ENCODE results near the gene EHD2. TPM values are rescaled to one million over a fixed set of nuclear protein-coding genes. Genes with fewer than 3 reads are reported as not detected.

Gene EHD2
- total and polyA plus RNA-seq, 2 donors (not counting 1 experiment from before 2014, with no cell fraction given): 97.0 to 192 TPM

DNA sequence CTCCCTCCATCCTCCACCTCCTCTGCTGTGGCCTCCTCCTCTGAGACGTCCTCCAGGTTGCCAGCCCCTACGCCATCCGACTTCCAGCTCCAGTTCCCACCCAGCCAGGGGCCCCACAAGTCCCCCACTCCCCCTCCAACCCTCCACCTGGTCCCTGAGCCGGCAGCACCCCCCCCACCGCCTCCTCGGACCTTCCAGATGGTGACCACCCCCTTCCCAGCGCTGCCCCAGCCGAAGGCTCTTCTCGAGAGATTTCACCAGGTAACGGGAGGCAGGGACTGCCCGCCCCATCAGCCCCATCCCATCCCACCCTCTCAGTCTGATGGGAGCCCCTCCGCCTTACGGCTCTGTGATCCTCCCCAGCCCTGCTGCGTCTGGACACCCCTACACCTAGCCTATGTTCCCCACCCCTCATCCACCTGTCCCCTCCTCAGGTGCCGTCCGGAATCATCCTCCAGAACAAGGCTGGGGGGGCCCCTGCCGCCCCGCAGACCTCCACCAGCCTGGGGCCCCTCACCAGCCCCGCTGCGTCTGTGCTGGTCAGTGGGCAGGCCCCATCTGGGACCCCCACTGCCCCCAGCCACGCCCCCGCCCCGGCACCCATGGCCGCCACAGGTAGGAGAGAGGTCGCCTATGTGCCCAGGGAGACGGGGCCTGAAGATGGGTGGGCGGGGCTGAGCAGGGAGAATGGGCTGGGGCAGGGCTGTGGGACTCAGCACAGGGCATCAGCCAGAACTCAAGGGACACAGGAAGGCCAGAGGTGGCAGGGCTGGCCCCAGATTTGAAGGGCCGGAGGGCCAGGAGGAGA is 18.6 kb upstream of the EHD2 start:
- no peak for TF ChIP-seq EZH2 (IDR thresholded peaks at IDR 0.05; ENCODE audit: low read length, missing control alignments)
- H3K9me3 ChIP-seq (ENCODE audit: control insufficient read depth, insufficient read depth, low read depth, low read length): no peaks in the 10 kb centered on the region
- no peak overlapping the region for H2AFZ ChIP-seq (ENCODE audit: low read length)
- H3K27me3 ChIP-seq (ENCODE audit: control insufficient read depth, insufficient read depth, low read length): no peaks in the 10 kb centered on the region
- H3K9ac ChIP-seq (ENCODE audit: insufficient read depth, low read length): no peak overlapping the region
- no peaks in the 10 kb centered on the region for H4K20me1 ChIP-seq (ENCODE audit: control insufficient read depth, extremely low read depth, insufficient read depth, low read length)
- no peak overlapping the region for H3K4me3 ChIP-seq (replicated peaks in 1 of 4; ENCODE audit: control extremely low read depth in 1 of 4, insufficient read depth in 1 of 4, low read depth in 3 of 4, low read length in 4 of 4)
- H3K36me3 ChIP-seq (ENCODE audit: control insufficient read depth, insufficient read depth, low read length): peaks cover 14% of the 10 kb centered on the region
- H3K79me2 ChIP-seq (ENCODE audit: control insufficient read depth, insufficient read depth, low read length): no peaks in the 10 kb centered on the region
- no peaks in the 10 kb centered on the region for H3K4me1 ChIP-seq (ENCODE audit: control insufficient read depth, extremely low read depth, insufficient read depth, low read length)
- no peak for DNase-seq (ENCODE audit: low read depth in 2 of 2)
- no peak overlapping the region for H3K27ac ChIP-seq (ENCODE audit: insufficient read depth, low read length)
- no peak overlapping the region for H3K4me2 ChIP-seq (ENCODE audit: extremely low read depth, insufficient read depth, low read length)

DNA sequence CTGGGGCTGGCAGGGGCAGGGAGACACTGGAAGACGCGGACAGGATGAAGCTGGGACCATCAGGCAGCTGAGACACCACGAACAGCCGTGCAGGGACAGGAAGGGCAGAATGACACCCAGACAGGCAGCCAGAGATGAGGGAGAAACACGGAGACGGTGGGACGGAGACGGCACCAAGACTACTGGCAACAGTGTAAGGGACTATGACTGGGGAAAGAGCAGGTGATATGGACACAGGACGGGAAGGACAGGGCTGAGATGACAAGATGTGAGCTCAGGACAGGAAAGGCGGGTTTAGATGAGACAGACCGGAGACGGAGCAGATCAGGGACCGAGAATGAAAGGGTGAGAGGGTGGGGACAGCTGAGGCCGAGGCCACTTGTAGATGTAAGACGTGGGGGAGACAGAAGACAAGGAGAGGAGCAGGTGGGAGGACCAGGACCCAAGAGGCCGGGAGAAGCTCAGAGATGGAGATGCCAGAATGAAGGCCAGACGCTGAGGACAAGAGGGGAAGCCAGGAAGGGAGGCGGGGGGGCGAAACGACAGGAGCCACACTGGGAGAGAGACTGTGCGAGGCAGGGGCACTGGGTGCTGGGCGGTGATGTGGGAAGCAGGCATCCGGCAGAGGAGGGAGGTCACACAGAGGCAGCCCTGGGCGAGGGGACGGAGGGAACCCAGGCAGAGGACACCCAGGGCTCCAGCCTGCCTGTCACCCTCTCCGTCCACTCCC is 17.5 kb upstream of the EHD2 start:
- Histone ChIP-seq H3K4me3 (replicated peaks in 1 of 4; ENCODE audit: control extremely low read depth in 1 of 4, insufficient read depth in 1 of 4, low read depth in 3 of 4, low read length in 4 of 4) (no peak overlapping the region), H3K9ac (ENCODE audit: insufficient read depth, low read length) (no peak overlapping the region), H3K4me1 (ENCODE audit: control insufficient read depth, extremely low read depth, insufficient read depth, low read length) (no peaks in the 10 kb centered on the region), H3K36me3 (ENCODE audit: control insufficient read depth, insufficient read depth, low read length) (peaks cover 14% of the 10 kb centered on the region), H3K79me2 (ENCODE audit: control insufficient read depth, insufficient read depth, low read length) (no peaks in the 10 kb centered on the region), H2AFZ (ENCODE audit: low read length) (no peak overlapping the region), H3K27me3 (ENCODE audit: control insufficient read depth, insufficient read depth, low read length) (no peaks in the 10 kb centered on the region), H4K20me1 (ENCODE audit: control insufficient read depth, extremely low read depth, insufficient read depth, low read length) (no peaks in the 10 kb centered on the region), H3K4me2 (ENCODE audit: extremely low read depth, insufficient read depth, low read length) (no peak overlapping the region), H3K27ac (ENCODE audit: insufficient read depth, low read length) (no peak overlapping the region), H3K9me3 (ENCODE audit: control insufficient read depth, insufficient read depth, low read depth, low read length) (no peaks in the 10 kb centered on the region)
- no peak for DNase-seq (ENCODE audit: low read depth in 2 of 2)
- TF ChIP-seq EZH2 (IDR thresholded peaks at IDR 0.05; ENCODE audit: low read length, missing control alignments): no peak
- TF ChIP-seq, protein P1, sequence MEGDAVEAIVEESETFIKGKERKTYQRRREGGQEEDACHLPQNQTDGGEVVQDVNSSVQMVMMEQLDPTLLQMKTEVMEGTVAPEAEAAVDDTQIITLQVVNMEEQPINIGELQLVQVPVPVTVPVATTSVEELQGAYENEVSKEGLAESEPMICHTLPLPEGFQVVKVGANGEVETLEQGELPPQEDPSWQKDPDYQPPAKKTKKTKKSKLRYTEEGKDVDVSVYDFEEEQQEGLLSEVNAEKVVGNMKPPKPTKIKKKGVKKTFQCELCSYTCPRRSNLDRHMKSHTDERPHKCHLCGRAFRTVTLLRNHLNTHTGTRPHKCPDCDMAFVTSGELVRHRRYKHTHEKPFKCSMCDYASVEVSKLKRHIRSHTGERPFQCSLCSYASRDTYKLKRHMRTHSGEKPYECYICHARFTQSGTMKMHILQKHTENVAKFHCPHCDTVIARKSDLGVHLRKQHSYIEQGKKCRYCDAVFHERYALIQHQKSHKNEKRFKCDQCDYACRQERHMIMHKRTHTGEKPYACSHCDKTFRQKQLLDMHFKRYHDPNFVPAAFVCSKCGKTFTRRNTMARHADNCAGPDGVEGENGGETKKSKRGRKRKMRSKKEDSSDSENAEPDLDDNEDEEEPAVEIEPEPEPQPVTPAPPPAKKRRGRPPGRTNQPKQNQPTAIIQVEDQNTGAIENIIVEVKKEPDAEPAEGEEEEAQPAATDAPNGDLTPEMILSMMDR (conservative IDR thresholded peaks at IDR 0.05 in 1 of 2, IDR thresholded peaks at IDR 0.05 in 1 of 2; ENCODE audit: low read depth in 1 of 2, low read length in 2 of 2): no peak

DNA sequence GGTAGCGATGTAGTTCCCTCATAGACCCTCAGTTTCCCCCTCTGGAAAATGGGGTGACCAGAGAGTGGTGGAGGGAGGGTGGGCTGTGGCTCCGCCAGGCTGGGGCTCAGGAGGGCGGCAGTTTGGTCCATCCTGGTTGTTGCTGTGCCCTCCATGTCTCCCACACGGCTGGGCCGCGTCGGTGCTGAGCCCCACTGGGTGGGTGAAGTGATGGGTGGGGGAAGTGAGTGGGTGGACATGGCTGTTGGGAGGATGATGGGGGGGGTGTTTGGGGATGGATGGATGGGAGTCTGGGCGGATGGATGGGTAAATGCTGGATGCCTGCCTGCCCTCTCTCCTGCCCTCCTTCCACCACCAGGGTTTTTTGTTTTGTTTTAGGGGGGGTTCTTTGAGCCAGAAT is 16.6 kb upstream of the EHD2 start:
- Histone ChIP-seq H3K9me3 (ENCODE audit: control insufficient read depth, insufficient read depth, low read depth, low read length) (no peaks in the 10 kb centered on the region), H3K4me3 (replicated peaks in 1 of 4; ENCODE audit: control extremely low read depth in 1 of 4, insufficient read depth in 1 of 4, low read depth in 3 of 4, low read length in 4 of 4) (no peak overlapping the region), H3K4me1 (ENCODE audit: control insufficient read depth, extremely low read depth, insufficient read depth, low read length) (no peaks in the 10 kb centered on the region), H3K27ac (ENCODE audit: insufficient read depth, low read length) (no peak overlapping the region), H2AFZ (ENCODE audit: low read length) (no peak overlapping the region), H3K9ac (ENCODE audit: insufficient read depth, low read length) (no peak overlapping the region), H3K27me3 (ENCODE audit: control insufficient read depth, insufficient read depth, low read length) (no peaks in the 10 kb centered on the region), H3K4me2 (ENCODE audit: extremely low read depth, insufficient read depth, low read length) (no peak overlapping the region), H4K20me1 (ENCODE audit: control insufficient read depth, extremely low read depth, insufficient read depth, low read length) (no peaks in the 10 kb centered on the region), H3K36me3 (ENCODE audit: control insufficient read depth, insufficient read depth, low read length) (peaks cover 18% of the 10 kb centered on the region), H3K79me2 (ENCODE audit: control insufficient read depth, insufficient read depth, low read length) (no peaks in the 10 kb centered on the region)
- TF ChIP-seq EZH2 (IDR thresholded peaks at IDR 0.05; ENCODE audit: low read length, missing control alignments): no peak
- TF ChIP-seq, protein P1 (conservative IDR thresholded peaks at IDR 0.05 in 1 of 2, IDR thresholded peaks at IDR 0.05 in 1 of 2; ENCODE audit: low read depth in 1 of 2, low read length in 2 of 2): no peak
- no peak for DNase-seq (ENCODE audit: low read depth in 2 of 2)
